ENCODE data around the gene CPEB3.

Gene CPEB3

GRCh38 chr10:92239151-92239599 lies 51.7 kb downstream of the CPEB3 start:
- no peak for DNase-seq (ENCODE audit: low read depth in 1 of 2, low spot score in 1 of 2)
- Histone ChIP-seq H3K4me3 (replicated peaks; ENCODE audit: insufficient read depth, low read length) (peak overlapping the region; percentile 73), H3K27ac (replicated peaks) (no peak overlapping the region), H3K27me3 (ENCODE audit: insufficient read depth, poor library complexity, severe bottlenecking) (no peaks in the 10 kb centered on the region)
- no peak for TF ChIP-seq SPI1 (IDR thresholded peaks at IDR 0.05; ENCODE audit: borderline replicate concordance, low read depth)
- no peak for TF ChIP-seq REST (IDR thresholded peaks at IDR 0.05; ENCODE audit: insufficient replicate concordance, low read depth)
- TF ChIP-seq GABPA (IDR thresholded peaks at IDR 0.05; ENCODE audit: low read depth) = no peak
- TF ChIP-seq POLR2AphosphoS5 (IDR thresholded peaks at IDR 0.05; ENCODE audit: low read depth) = no peak
- TF ChIP-seq CTCF (IDR thresholded peaks at IDR 0.05; ENCODE audit: insufficient read depth, low read length) = no peak

- TF ChIP-seq SPI1 (IDR thresholded peaks at IDR 0.05; ENCODE audit: borderline replicate concordance, low read depth) = no peak
- Histone ChIP-seq H3K4me3 (replicated peaks; ENCODE audit: insufficient read depth, low read length) (no peak overlapping the region), H3K27me3 (ENCODE audit: insufficient read depth, poor library complexity, severe bottlenecking) (no peaks in the 10 kb centered on the region), H3K27ac (replicated peaks) (no peak overlapping the region)
- peak in 1 of 2 experiments; percentile 20 for DNase-seq (ENCODE audit: low read depth in 1 of 2, low spot score in 1 of 2)
These were observed 52.2 kb downstream of the CPEB3 start for GRCh38 chr10:92238586-92239098.

- TF ChIP-seq SPI1 (IDR thresholded peaks at IDR 0.05; ENCODE audit: borderline replicate concordance, low read depth) = no peak
- H3K27me3 ChIP-seq (ENCODE audit: insufficient read depth, poor library complexity, severe bottlenecking) = no peaks in the 10 kb centered on the region
- DNase-seq (ENCODE audit: low read depth in 1 of 2, low spot score in 1 of 2) = no peak
- H3K4me3 ChIP-seq (replicated peaks; ENCODE audit: insufficient read depth, low read length) = no peak overlapping the region
- no peak overlapping the region for H3K27ac ChIP-seq (replicated peaks)
These were observed 52.8 kb downstream of the CPEB3 start for GRCh38 chr10:92238054-92238585.

- TF ChIP-seq CTCF (IDR thresholded peaks at IDR 0.05; ENCODE audit: insufficient read depth, low read length) (no peak), SPI1 (IDR thresholded peaks at IDR 0.05; ENCODE audit: borderline replicate concordance, low read depth) (no peak), POLR2AphosphoS5 (IDR thresholded peaks at IDR 0.05; ENCODE audit: low read depth) (no peak), REST (IDR thresholded peaks at IDR 0.05; ENCODE audit: insufficient replicate concordance, low read depth) (no peak), GABPA (IDR thresholded peaks at IDR 0.05; ENCODE audit: low read depth) (no peak)
- DNase-seq (ENCODE audit: low read depth in 1 of 2, low spot score in 1 of 2) = no peak
- no peak overlapping the region for H3K4me3 ChIP-seq (replicated peaks; ENCODE audit: insufficient read depth, low read length)
- H3K27me3 ChIP-seq (ENCODE audit: insufficient read depth, poor library complexity, severe bottlenecking) = no peaks in the 10 kb centered on the region
- H3K27ac ChIP-seq (replicated peaks) = no peak overlapping the region
These were observed 59.7 kb downstream of the CPEB3 start for GRCh38 chr10:92231196-92231595.
